Stimulated activated CD8-positive, alpha-beta memory T cell treated with anti-CD3 and anti-CD28 coated beads, Interleukin-15, amount 100 ng/mL, for 24 hours (primary cell): ENCODE data around the gene ZNF423.

Experiments
- DNase-seq: peaks from one replicate; pipeline ENCODE4 v3.0.0-alpha.2; 2020; ENCODE audit warnings: low read depth

The ZNF423 gene

GRCh38 chr16:49824593-49824992 is 31.3 kb downstream of the ZNF423 start:
- no peak for DNase-seq

GRCh38 chr16:49822649-49823370 is 33.1 kb downstream of the ZNF423 start:
- no peak for DNase-seq

DNA sequence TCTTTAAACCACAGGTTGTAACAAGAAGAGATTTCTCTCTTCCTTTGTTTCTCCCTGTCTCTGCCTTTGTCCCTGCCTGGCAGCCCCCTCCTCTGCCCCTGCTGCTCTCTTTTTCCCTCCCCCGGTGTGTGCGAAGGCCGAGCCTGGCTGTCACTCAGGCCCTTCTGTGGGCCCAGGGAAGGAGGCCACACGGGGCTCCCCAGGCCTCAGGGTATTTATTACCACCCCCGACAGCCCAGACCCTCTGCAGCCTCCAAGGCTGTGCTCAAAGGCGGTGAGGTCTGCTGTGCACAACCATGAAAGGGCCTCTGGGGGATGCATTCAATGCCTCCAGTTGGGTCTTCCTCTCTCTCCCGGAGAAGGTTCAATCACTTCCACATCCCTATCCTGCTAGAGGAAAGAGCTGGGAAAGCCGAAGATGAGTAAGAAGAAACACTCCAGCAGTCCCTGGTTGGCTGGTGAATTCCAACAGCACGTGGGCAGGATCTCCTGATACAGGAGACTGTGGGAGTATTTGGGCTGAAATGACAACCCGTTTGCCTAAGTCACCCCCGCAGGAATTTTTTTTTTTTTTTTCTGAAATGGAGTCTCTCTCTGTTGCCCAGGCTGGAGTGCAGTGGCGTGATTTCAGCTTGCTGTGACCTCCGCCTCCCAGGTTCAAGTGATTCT is 34.2 kb downstream of the ZNF423 start:
- DNase-seq, result no peak

DNA sequence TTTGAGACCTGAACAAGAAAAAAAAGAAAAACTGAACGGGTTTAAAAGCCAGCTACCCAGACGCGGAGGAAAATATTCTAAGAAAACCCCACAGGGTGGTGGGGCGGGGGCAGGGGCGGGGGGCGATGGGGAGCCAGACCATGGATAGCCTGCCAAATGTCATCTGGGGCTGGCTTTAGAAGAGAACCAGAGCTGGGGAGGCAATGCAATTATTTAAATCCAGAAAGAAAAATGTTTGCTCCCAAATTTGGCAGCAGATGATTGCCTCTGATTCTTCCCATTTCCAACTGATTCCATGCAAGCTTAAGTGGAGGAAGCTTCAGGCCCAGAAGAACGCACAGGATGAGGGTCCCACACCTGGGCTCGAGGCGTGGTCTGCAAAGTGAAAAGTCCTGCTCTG is 34.8 kb downstream of the ZNF423 start:
- no peak for DNase-seq

DNA sequence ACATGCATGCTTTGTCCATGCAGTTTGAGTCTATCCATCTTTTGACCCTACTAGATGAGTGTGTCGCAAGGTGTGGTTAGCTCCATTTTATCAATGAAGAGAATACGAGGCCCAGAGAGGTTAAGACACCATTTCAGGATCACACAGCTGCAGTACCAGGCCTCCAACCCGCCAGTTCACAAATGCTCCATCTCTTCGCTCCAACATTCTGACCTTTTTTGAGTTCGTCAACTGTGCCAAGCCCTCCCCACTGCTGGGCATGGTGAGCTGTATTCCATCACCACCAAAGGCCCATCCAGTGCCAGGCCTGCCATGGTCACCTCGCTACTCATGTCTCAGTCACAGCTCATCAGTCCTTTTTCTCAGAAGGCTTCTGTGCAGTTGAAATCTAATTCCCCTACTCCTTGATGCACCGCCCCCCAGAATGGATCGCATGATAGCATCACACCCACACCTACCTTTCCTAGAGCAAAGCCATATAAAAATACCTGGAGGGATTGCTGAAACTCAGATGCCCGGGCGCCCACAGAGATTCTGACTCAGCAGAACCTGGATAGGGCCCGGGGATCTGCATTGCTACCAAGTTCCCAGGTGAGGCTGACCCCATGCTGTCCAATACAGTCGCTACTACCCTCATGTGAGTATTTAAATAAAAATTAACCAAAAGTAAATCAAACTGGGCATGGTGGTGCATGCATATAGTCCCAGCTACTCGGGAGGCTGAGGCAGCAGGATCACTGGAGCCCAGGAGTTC is 38.0 kb downstream of the ZNF423 start:
- no peak for DNase-seq

GRCh38 chr16:49816875-49817274 is 39.0 kb downstream of the ZNF423 start:
- no peak for DNase-seq

DNA sequence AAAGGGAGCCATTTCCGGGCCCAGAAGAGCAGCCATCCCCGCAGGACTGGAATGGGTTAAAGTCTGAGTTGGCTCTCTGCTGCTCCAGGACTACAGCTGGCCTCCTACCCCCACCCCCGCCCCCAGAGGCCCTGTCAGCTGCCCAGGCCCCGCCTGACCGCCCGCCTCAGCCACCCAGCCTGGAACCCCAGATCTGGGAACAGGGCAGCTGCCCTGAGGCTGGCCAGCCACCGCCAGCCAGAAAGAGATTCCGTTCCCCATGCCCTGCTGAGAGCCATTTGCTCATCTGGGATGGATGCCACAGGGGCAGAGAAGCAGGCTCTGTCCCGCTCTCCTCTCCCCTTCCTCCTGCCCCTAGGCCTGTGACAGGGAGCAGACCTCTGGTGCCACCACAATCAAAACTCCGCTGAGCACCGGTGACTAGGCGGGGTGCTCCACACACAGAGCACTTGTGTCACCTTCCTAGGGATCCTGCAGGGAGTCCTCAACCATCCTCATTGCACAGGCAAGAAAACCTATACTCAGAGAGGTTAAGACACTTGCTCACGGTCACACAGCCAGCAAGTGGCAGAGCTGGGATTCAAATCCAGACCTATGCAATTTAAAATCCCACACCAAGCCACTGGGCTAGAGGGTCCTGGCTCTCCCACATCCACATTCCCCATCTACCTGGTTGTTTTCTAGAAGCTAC is 44.1 kb downstream of the ZNF423 start:
- DNase-seq, result no peak

- no peak for DNase-seq
These were observed 45.1 kb downstream of the ZNF423 start for GRCh38 chr16:49810831-49811230.

GRCh38 chr16:49809561-49809960 is 46.4 kb downstream of the ZNF423 start:
- DNase-seq, result no peak

GRCh38 chr16:49809062-49809461 is 46.9 kb downstream of the ZNF423 start:
- DNase-seq, result no peak

DNA sequence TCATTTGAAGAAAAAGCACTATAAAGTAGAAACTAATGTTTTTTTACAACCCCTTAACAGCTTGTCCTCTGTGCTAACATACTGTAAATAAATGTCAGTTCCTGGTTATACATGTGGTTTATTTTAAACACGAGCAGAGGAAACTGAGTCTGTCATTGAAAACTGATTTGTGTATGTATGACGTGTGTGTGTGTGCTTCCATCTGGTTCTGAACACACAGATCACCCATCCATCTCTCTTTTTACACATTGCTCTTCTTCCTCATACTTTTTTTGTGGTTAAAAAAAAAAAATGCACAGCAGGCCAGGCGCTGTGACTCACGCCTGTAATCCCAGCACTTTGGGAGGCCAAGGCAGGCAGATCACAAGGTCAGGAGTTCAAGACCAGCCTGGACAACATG is 49.5 kb downstream of the ZNF423 start:
- no peak for DNase-seq

DNA sequence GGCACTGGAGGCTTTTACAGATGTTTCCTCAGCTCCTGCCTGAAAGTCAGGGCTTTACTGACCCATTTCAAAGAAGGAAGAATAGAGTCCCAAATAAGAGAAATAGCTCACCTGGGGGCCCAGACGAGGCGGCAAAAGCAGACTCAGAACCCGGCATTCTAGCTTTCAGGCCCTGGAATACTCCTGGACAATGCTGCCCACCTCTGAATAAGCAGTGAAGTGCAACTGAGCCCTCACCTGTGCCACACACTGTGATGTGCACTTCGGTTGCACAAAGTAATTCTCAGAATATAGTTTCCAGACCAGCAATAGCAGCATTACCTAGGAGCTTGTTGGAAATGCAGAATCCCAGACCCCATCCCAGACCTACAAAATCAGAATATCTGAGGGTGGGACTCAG is 54.6 kb downstream of the ZNF423 start:
- DNase-seq, result no peak

GRCh38 chr16:49800876-49801275 is 55.0 kb downstream of the ZNF423 start:
- no peak for DNase-seq

- no peak for DNase-seq
These were observed 55.5 kb downstream of the ZNF423 start for GRCh38 chr16:49800441-49800840.

DNA sequence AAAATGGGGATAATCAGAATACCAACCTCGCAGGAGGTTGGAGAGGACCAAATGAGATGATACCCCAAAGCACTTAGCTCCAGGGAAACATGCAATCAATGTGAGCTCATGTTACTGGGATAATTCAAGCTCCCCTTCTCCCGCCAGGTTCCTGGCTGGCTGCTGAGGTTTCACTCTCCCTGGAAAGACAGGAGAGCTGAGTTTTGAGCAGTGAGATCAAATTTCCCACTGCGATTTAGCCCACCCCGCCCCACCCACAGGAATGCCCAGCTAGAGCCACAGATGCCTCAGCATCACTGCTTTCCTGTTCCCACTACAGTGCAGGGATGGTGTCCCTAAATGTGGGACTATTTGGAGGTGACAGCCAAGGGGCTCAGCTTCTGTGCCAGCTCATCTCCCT is 56.7 kb downstream of the ZNF423 start:
- DNase-seq, result no peak

- DNase-seq, result no peak
These were observed 60.4 kb downstream of the ZNF423 start for GRCh38 chr16:49795513-49795912.

DNA sequence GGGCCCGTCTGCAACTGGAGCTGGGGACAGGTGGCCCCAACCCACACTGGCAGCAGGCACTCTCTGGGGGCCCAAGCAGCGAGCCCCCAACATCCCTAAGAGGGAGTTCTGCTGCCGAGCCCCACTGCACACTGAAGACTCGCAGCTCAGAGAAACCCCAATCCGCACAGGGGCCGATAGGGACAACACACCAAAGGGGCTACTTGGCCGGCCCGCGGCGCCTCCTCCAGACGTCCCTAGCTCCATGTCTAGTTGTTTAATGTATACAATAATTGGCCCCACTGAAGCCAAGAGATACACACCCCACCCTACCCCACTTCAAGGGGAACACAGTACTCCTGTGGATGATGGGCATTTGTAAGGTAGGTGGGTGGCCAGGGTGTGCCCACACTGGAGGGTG is 62.7 kb downstream of the ZNF423 start:
- DNase-seq, result no peak

- DNase-seq, result no peak
These were observed 66.3 kb downstream of the ZNF423 start for GRCh38 chr16:49789616-49790015.

DNA sequence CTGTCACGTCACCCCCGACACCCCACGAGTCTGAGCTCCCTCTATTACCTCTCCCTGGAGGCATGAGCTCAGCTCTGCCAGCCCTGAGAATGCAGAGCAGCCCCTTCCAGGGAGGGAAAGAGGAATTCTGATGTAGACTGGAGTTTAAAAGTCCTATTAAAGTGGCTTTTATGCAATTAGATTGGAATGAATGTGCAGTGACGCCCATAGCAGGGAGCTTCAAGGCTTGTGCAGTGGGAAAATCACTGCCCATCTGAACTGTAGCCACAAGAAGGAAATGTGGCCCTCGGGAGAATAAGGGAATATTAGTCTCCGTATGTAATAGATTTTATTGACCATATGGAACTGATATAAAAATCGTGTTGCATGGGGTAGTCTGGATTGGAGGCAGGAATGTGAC is 66.9 kb downstream of the ZNF423 start:
- DNase-seq, result no peak

DNA sequence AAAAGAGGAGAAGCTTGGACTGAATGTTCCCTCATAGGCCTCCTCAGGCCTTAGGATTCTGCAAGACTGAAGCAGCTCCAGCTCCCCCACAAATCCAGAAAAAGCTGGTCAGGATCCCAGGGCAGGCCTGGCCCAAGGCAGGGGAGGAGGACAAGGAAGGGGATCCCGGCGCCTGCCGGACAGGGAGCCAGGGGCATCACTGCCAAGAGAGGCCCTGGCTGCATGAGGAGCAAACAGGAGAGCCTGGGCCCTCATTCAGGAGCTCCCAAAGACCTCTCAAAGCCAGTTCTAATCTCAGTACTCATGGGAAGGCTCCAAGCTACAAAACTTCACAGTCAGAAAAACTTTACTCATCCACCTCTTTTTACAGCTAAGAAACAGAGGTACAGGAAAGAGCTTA is 67.3 kb downstream of the ZNF423 start:
- no peak for DNase-seq

- no peak for DNase-seq
These were observed 68.9 kb downstream of the ZNF423 start for GRCh38 chr16:49786926-49787557.

- DNase-seq, result no peak
These were observed 69.9 kb downstream of the ZNF423 start for GRCh38 chr16:49785970-49786369.
